ENCODE measurements around the gene HMGN4.

The HMGN4 gene

DNA sequence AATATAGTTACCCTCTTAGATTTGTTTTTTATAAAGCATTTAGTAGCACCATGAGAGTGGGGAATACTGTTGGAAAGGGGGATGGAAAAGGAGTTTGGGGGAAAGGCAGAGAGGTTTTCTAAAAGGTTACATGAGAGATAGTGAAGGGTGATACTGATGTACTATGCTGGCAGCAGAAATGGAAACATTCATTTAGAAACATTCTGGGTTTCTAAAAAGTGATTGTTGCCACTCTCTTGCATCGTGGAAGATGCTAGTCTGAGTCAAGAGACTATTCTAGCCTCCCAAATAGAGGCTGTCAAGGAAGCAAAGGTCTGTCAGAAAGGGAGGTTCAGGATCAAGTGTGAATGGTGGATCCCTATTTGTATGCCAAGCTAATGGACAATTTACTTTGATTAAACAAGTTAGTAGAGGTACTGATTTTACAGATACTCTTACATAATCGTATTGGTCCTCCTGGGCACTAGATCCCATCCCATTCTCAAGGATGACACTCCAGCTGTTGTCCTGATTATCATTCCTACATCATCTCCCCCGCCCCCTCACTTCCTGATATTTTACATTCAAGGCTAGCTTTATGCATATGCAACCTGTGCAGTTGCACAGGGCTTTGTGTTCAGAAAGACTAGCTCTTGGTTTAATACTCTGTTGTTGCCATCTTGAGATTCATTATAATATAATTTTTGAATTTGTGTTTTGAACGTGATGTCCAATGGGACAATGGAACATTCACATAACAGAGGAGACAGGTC, 43.2 kb downstream of the HMGN4 start:
- H3K4me2 ChIP-seq (ENCODE audit: insufficient read depth, low read length, poor library complexity, severe bottlenecking): no peak overlapping the region
- peaks cover 0 to 30% (median 4%) of the 10 kb centered on the region in 3 experiments for H3K27me3 ChIP-seq (ENCODE audit: control insufficient read depth in 3 of 3, insufficient read depth in 3 of 3, low read depth in 1 of 3, low read length in 3 of 3)
- H2AK5ac ChIP-seq (ENCODE audit: low read depth, low read length): no peak overlapping the region
- H4K8ac ChIP-seq (ENCODE audit: low read depth, low read length): no peak overlapping the region
- no peaks in the 10 kb centered on the region for H3K36me3 ChIP-seq (replicated peaks in 1 of 2; ENCODE audit: control insufficient read depth in 2 of 2, insufficient read depth in 2 of 2, low read length in 2 of 2)
- H3K4ac ChIP-seq (ENCODE audit: low read length): no peak overlapping the region
- H3K4me1 ChIP-seq (ENCODE audit: control insufficient read depth in 2 of 2, insufficient read depth in 1 of 2, low read depth in 1 of 2, low read length in 2 of 2): no peaks in the 10 kb centered on the region
- no peak for DNase-seq (ENCODE audit: low spot score)
- no peak overlapping the region for H3K18ac ChIP-seq (ENCODE audit: low read length)
- H3K9me3 ChIP-seq (replicated peaks in 1 of 2; ENCODE audit: control insufficient read depth in 2 of 2, insufficient read depth in 1 of 2, low read depth in 1 of 2, low read length in 2 of 2): peaks cover 0 to 9% of the 10 kb centered on the region in 2 donors
- WGBS, 2 donors (ENCODE audit: extremely low coverage in 2 of 2, insufficient read length in 2 of 2, insufficient replicate concordance in 1 of 2): no CpG with 5 or more reads among the region's 4 CpGs
- no peaks in the 10 kb centered on the region for H3K79me1 ChIP-seq (ENCODE audit: low read depth, low read length)
- H2BK5ac ChIP-seq (ENCODE audit: low read length): no peak overlapping the region
- no peak overlapping the region for H3K27ac ChIP-seq (replicated peaks; ENCODE audit: low read length)
- H3K4me3 ChIP-seq (ENCODE audit: low read length in 2 of 2): no peak overlapping the region
- H2BK120ac ChIP-seq (ENCODE audit: low read depth, low read length): no peak overlapping the region
- no peak overlapping the region for H3K14ac ChIP-seq (ENCODE audit: low read length)
- H2BK15ac ChIP-seq (ENCODE audit: low read length): no peak overlapping the region
- H3K9ac ChIP-seq (ENCODE audit: low read depth, low read length, poor library complexity): no peak overlapping the region
- H2AFZ ChIP-seq (ENCODE audit: low read length): no peak overlapping the region
- no peak overlapping the region for H3K23ac ChIP-seq (ENCODE audit: low read depth, low read length, poor library complexity)
- H4K91ac ChIP-seq (ENCODE audit: low read depth, low read length, poor library complexity): no peak overlapping the region
- H2BK12ac ChIP-seq (ENCODE audit: low read length): no peak overlapping the region

DNA sequence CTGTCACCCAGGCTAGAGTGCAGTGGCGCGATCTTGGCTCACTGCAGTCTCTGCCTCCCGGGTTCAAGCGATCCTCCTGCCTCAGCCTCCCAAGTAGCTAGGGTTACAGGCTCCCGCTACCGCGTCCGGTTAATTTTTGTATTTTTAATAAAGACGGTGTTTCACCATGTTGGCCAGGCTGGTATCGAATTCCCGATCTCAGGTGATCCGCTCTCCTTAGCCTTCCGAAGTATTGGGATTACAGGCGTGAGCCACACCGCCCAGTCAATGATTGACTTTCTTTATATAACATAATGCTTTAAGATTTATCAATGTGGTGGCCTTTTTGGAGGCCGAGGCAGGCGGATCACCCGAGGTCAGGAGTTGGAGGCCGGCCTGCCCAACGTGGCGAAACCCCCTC, 50.8 kb downstream of the HMGN4 start:
- no peak overlapping the region for H3K27ac ChIP-seq (replicated peaks; ENCODE audit: low read length)
- H2BK12ac ChIP-seq (ENCODE audit: low read length): no peak overlapping the region
- no peak overlapping the region for H4K91ac ChIP-seq (ENCODE audit: low read depth, low read length, poor library complexity)
- WGBS, 2 donors (ENCODE audit: extremely low coverage in 2 of 2, insufficient read length in 2 of 2, insufficient replicate concordance in 1 of 2): no CpG with 5 or more reads among the region's 21 CpGs
- no peaks in the 10 kb centered on the region for H3K79me1 ChIP-seq (ENCODE audit: low read depth, low read length)
- H2BK120ac ChIP-seq (ENCODE audit: low read depth, low read length): no peak overlapping the region
- H3K27me3 ChIP-seq (ENCODE audit: control insufficient read depth in 3 of 3, insufficient read depth in 3 of 3, low read depth in 1 of 3, low read length in 3 of 3): peaks cover 0 to 26% (median 0%) of the 10 kb centered on the region in 3 experiments
- H4K8ac ChIP-seq (ENCODE audit: low read depth, low read length): no peak overlapping the region
- H3K9me3 ChIP-seq (replicated peaks in 1 of 2; ENCODE audit: control insufficient read depth in 2 of 2, insufficient read depth in 1 of 2, low read depth in 1 of 2, low read length in 2 of 2): no peaks in the 10 kb centered on the region
- H3K4me3 ChIP-seq (ENCODE audit: low read length in 2 of 2): no peak overlapping the region
- H2BK15ac ChIP-seq (ENCODE audit: low read length): no peak overlapping the region
- H3K4ac ChIP-seq (ENCODE audit: low read length): no peak overlapping the region
- no peak overlapping the region for H2BK5ac ChIP-seq (ENCODE audit: low read length)
- no peak overlapping the region for H3K18ac ChIP-seq (ENCODE audit: low read length)
- no peaks in the 10 kb centered on the region for H3K36me3 ChIP-seq (replicated peaks in 1 of 2; ENCODE audit: control insufficient read depth in 2 of 2, insufficient read depth in 2 of 2, low read length in 2 of 2)
- H2AFZ ChIP-seq (ENCODE audit: low read length): no peak overlapping the region
- DNase-seq (ENCODE audit: low spot score): no peak
- H3K4me1 ChIP-seq (ENCODE audit: control insufficient read depth in 2 of 2, insufficient read depth in 1 of 2, low read depth in 1 of 2, low read length in 2 of 2): no peaks in the 10 kb centered on the region
- H3K4me2 ChIP-seq (ENCODE audit: insufficient read depth, low read length, poor library complexity, severe bottlenecking): no peak overlapping the region
- no peak overlapping the region for H3K14ac ChIP-seq (ENCODE audit: low read length)
- H3K23ac ChIP-seq (ENCODE audit: low read depth, low read length, poor library complexity): no peak overlapping the region
- H3K9ac ChIP-seq (ENCODE audit: low read depth, low read length, poor library complexity): no peak overlapping the region
- H2AK5ac ChIP-seq (ENCODE audit: low read depth, low read length): no peak overlapping the region

DNA sequence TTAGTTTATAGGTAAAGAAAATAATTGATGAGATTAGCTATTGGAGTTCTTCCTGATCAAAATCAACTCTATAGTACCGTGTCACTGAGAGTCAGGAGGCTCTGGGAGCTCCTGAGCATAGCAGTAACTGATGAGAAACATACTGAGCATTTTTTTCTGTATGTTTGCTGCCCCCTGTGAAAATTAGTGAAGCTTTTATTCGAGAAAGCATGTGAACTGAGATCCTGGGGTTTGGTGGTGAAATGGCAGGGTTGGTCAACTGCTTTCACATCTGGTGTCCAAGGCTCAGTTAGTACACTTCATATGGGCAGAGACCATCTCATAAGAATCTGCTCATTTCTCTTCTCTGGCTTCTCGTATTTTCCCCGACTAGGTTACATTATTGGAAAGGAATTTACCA, 54.5 kb downstream of the HMGN4 start:
- no peak for DNase-seq (ENCODE audit: low spot score)
- H3K4me1 ChIP-seq (ENCODE audit: control insufficient read depth in 2 of 2, insufficient read depth in 1 of 2, low read depth in 1 of 2, low read length in 2 of 2): peaks cover 1 to 3% of the 10 kb centered on the region in 2 donors

DNA sequence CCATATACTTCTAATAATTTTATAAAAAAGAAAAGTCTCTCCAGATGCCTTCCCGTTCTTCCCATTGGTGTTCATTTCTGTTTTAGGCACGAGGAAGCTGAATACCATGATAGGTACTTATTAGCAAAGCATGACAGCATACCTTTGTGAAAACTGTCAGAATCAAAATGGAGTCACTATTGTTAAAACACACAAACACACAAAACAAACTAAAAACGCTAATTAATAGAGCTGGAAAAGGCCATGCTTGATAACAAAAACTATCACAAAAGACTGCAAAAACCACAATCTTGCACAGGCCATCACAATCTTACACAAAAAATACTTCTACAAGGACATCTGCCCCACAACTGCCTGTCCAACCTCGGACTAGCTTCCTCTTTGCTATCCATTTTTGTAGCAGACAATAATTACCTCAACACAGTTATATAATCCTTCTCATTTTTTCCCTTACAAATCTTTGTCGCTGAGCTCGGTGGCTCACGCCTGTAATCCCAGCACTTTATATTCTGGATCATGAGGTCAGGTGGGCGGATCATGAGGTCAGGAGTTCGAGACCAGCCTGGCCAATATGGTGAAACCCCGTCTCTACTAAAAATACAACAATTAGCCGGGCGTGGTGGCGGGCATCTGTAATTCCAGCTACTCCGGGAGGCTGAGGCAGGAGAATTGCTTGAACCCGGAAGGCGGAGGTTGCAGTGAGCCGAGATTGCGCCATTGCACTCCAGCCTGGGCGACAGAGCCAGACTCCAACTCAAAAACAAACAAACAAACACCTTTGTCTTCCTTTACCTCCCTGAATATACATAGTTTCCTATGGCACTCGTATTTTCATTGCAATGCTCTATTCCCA, 55.3 kb downstream of the HMGN4 start:
- Histone ChIP-seq H4K91ac (ENCODE audit: low read depth, low read length, poor library complexity) (no peak overlapping the region), H3K36me3 (replicated peaks in 1 of 2; ENCODE audit: control insufficient read depth in 2 of 2, insufficient read depth in 2 of 2, low read length in 2 of 2) (peaks cover 6 to 8% of the 10 kb centered on the region in 2 donors), H3K4ac (ENCODE audit: low read length) (no peak overlapping the region), H3K23ac (ENCODE audit: low read depth, low read length, poor library complexity) (no peak overlapping the region), H3K14ac (ENCODE audit: low read length) (no peak overlapping the region), H3K27ac (replicated peaks; ENCODE audit: low read length) (no peak overlapping the region), H3K4me2 (ENCODE audit: insufficient read depth, low read length, poor library complexity, severe bottlenecking) (no peak overlapping the region), H3K9ac (ENCODE audit: low read depth, low read length, poor library complexity) (no peak overlapping the region), H3K27me3 (ENCODE audit: control insufficient read depth in 3 of 3, insufficient read depth in 3 of 3, low read depth in 1 of 3, low read length in 3 of 3) (peaks cover 0 to 24% (median 0%) of the 10 kb centered on the region in 3 experiments), H4K8ac (ENCODE audit: low read depth, low read length) (no peak overlapping the region), H2BK12ac (ENCODE audit: low read length) (no peak overlapping the region), H2AFZ (ENCODE audit: low read length) (no peak overlapping the region), H2AK5ac (ENCODE audit: low read depth, low read length) (no peak overlapping the region), H3K4me3 (ENCODE audit: low read length in 2 of 2) (no peak overlapping the region), H2BK15ac (ENCODE audit: low read length) (no peak overlapping the region), H2BK5ac (ENCODE audit: low read length) (no peak overlapping the region), H3K9me3 (replicated peaks in 1 of 2; ENCODE audit: control insufficient read depth in 2 of 2, insufficient read depth in 1 of 2, low read depth in 1 of 2, low read length in 2 of 2) (no peaks in the 10 kb centered on the region), H2BK120ac (ENCODE audit: low read depth, low read length) (no peak overlapping the region), H3K4me1 (ENCODE audit: control insufficient read depth in 2 of 2, insufficient read depth in 1 of 2, low read depth in 1 of 2, low read length in 2 of 2) (peaks cover 3 to 8% of the 10 kb centered on the region in 2 donors), H3K18ac (ENCODE audit: low read length) (no peak overlapping the region), H3K79me1 (ENCODE audit: low read depth, low read length) (peaks cover 10% of the 10 kb centered on the region)
- no peak for DNase-seq (ENCODE audit: low spot score)
- no CpG with 5 or more reads among the region's 20 CpGs for WGBS, 2 donors (ENCODE audit: extremely low coverage in 2 of 2, insufficient read length in 2 of 2, insufficient replicate concordance in 1 of 2)

More for the DNA sequence above, 54.5 kb downstream of the HMGN4 start:
- no peak overlapping the region for H2AFZ ChIP-seq (ENCODE audit: low read length)
- H2AK5ac ChIP-seq (ENCODE audit: low read depth, low read length): no peak overlapping the region
- no peak overlapping the region for H4K91ac ChIP-seq (ENCODE audit: low read depth, low read length, poor library complexity)
- no peak overlapping the region for H3K27ac ChIP-seq (replicated peaks; ENCODE audit: low read length)
- H3K4ac ChIP-seq (ENCODE audit: low read length): no peak overlapping the region
- H3K36me3 ChIP-seq (replicated peaks in 1 of 2; ENCODE audit: control insufficient read depth in 2 of 2, insufficient read depth in 2 of 2, low read length in 2 of 2): no peaks in the 10 kb centered on the region
- peaks cover 6% of the 10 kb centered on the region for H3K79me1 ChIP-seq (ENCODE audit: low read depth, low read length)
- no peak overlapping the region for H2BK120ac ChIP-seq (ENCODE audit: low read depth, low read length)
- no peaks in the 10 kb centered on the region for H3K9me3 ChIP-seq (replicated peaks in 1 of 2; ENCODE audit: control insufficient read depth in 2 of 2, insufficient read depth in 1 of 2, low read depth in 1 of 2, low read length in 2 of 2)
- H3K4me3 ChIP-seq (ENCODE audit: low read length in 2 of 2): no peak overlapping the region
- peaks cover 0 to 24% (median 0%) of the 10 kb centered on the region in 3 experiments for H3K27me3 ChIP-seq (ENCODE audit: control insufficient read depth in 3 of 3, insufficient read depth in 3 of 3, low read depth in 1 of 3, low read length in 3 of 3)
- no peak overlapping the region for H3K9ac ChIP-seq (ENCODE audit: low read depth, low read length, poor library complexity)
- no CpG with 5 or more reads among the region's 4 CpGs for WGBS, 2 donors (ENCODE audit: extremely low coverage in 2 of 2, insufficient read length in 2 of 2, insufficient replicate concordance in 1 of 2)
- no peak overlapping the region for H3K23ac ChIP-seq (ENCODE audit: low read depth, low read length, poor library complexity)
- H2BK5ac ChIP-seq (ENCODE audit: low read length): no peak overlapping the region
- no peak overlapping the region for H3K18ac ChIP-seq (ENCODE audit: low read length)
- H4K8ac ChIP-seq (ENCODE audit: low read depth, low read length): no peak overlapping the region
- no peak overlapping the region for H3K14ac ChIP-seq (ENCODE audit: low read length)
- no peak overlapping the region for H2BK15ac ChIP-seq (ENCODE audit: low read length)
- H3K4me2 ChIP-seq (ENCODE audit: insufficient read depth, low read length, poor library complexity, severe bottlenecking): no peak overlapping the region
- no peak overlapping the region for H2BK12ac ChIP-seq (ENCODE audit: low read length)

All from neuronal stem cell (in vitro differentiated cells).